HuH-7.5 (cell line): ENCODE results near the gene HEXD.
"Not testable (repeated sequence)": the region's sequence is repeated elsewhere in the genome, so short reads cannot be mapped to it uniquely, and the experiment has no call there.

ENCODE experiments used
- DNase-seq: peaks from one replicate; pipeline ENCODE4 v3.0.0; 2011; ENCODE audit warnings: low spot score

The HEXD gene

DNA sequence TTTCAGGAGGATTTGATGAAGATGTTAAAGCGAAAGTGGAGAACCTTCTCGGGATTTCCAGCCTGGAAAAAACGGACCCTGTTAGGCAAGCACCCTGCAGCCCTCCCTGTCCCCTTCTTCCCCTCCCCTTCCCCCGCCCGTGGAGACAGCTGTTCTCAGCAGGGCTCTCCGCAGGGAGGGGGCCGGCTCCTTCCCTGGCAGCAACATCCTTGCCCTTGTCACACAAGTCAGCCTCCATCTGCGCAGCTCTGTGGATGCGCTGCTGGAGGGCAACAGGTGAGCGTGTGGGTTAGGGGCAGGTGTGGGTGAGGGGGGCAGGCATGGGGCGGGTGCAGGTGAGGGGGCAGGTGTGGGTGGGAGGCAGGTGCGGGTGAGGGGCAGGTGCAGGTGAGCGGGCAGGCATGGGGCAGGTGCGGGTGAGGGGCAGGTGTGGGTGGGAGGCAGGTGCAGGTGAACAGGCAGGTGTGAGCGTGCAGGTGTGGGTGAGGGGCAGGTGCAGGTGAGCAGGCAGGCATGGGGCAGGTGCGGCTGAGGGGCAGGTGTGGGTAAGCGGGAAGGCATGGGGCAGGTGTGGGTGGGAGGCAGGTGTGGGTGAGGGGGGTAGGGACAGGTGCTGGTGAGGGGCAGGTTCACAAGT, 23.0 kb downstream of the HEXD start:
- no peak for DNase-seq

DNA sequence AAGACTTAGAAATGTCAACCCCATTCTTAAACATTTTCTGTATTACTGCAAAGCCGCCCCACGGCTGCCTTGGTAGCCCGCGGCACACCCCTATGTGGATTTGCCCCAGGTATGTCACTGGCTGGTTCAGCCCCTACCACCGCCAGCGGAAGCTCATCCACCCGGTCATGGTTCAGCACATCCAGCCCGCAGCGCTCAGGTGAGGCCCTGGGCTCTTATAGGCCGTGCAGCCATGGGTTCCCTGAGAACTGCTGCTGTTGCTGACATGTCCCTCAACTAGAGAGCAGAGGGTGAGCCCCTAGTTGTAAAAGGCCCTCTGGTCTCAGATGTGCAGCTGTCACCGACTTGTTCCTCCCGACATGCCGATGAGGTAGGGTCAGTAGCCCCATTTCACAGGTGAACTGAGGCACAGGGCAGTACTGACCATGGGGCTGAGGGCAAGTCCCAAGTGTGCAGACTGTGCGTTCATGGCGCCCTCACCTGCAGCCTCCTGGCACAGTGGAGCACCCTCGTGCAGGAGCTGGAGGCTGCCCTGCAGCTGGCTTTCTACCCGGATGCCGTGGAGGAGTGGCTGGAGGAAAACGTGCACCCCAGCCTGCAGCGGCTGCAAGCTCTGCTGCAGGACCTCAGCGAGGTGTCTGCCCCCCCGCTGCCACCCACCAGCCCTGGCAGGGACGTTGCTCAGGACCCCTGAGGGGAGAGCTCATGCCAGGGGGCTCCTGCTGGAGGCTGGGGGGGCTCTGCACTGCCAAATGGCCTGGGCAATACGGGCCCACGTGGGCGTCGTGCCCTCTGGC, 23.7 kb downstream of the HEXD start:
- DNase-seq, result no peak

DNA sequence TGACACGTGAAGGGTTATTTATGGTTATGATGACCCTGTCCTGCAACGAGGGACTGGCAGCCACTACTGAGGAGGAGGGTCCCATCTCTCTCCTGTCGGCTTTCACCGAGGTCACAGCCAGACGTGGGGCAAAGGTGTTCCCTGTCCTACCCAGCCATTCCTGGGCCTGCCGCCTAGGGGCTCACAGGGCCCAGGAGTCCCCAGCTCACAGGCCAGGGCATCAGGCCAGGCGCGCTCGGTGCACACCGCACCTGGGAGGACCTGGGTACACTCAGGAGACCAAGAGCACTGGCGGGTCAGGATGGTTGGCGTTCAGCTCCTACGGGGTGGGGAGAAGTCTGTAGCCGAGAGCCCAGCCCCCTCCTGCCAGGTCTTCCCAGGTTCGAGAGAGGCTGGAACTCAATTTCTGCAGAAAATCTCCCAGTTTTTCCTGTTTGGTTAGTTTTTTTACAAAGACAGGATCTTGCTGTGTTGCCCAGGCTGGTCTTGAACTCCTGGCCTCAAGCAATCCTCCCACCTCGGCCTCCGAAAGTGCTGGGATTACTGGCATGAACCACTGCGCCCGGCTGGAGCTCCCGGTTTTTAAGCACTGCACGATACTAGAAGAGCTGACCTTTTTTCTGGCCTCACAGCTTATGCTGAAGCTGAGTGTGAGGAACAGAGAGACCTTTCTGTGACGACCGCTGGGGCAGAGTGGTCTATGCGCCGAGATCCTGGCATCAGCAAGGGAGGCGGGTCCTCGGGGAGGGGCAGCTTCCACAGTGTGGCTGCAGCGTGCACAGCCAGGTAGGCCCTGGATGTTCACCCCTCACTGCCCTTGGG, 24.7 kb downstream of the HEXD start:
- DNase-seq, result no peak

DNA sequence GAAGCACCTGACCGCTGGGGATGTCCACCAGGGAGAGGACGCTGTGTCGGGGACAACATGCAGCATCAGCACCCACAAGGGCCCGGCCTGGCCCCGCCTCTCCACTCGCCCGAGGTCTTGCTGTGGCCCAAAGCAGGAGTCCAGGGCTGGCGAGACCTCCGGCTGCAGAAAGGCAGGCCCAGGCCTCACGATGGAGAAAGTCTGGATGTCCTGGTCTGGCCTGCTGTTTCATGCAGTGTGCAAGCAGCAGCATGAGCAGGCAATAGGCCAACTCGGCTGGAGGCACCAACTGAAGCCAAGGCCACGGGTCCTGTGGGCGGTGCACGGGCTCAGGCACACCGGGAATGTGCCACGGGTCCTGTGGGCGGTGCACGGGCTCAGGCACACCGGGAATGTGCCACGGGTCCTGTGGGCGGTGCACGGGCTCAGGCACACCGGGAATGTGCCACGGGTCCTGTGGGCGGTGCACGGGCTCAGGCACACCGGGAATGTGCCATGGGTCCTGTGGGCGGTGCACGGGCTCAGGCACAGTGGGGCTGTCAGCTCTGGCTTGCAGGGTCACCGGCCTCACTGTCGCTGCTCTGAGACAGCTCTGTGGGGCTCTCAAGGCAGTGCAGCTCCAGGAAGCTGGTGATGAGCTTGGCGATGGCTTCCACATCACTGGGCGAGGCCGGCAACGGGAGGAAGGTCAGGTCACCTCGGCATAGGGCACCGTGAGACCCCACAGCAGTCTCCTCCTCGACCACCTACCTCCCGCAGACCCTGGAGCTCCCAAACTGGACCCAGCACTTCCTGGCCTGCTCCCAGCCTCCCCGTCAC, 25.5 kb downstream of the HEXD start:
- no peak for DNase-seq

DNA sequence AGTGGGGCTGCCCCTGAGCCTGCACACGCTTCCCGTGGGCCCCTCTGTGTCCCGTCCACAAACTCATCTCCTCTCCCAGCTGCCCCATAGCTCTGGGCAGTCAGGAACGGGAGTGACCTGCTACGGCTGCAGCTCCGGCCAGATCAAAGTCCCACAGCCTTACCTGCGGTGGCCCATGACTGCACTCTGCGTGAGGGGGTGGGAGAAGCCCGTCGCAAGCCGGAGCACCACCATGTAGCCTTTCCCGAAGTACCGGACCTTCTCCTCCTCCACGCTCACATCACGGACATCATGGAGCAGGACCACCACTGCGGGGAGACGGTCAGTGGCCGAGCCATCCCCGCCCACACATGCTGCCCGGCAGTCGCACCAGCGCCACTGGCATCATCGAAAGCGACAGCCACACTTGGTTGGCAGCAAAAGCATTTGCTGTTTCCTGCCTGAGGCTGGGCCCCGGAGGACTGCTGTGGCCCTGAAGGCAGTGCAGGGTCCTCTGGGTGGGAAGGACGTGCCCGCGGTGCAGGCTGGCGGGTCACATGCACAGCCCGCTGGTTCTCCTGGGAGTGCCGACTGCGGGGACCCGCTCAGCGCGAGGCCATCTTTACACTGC, 26.2 kb downstream of the HEXD start:
- no peak for DNase-seq

DNA sequence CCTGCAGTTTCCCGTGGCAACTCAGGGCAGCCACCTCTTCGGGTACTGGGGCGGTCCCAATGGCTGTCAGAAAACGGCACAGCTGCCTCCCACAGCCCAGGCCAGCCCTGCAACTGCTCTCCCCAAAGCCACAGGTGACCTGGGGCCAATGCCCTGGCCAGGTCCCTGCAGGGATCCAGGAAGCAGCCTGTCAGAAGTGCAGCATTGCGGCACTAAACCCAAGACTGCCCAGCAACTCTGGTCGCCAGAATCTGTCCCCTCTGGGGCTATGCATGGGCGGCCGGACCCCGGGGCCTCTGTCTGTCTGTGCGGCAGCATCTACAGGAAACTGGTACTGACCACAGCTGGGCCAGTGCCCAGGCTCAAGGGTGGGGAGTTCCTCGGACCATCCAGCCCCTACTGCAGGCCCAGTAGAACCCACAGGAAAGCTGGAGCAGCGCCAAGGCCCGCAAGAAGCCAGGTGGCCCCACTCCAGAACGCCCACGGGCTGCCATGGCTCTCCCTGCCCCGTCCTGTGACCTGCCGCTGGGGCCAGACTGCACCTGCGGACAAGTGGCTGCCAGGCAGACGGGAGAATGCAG, 26.9 kb downstream of the HEXD start:
- no peak for DNase-seq

DNA sequence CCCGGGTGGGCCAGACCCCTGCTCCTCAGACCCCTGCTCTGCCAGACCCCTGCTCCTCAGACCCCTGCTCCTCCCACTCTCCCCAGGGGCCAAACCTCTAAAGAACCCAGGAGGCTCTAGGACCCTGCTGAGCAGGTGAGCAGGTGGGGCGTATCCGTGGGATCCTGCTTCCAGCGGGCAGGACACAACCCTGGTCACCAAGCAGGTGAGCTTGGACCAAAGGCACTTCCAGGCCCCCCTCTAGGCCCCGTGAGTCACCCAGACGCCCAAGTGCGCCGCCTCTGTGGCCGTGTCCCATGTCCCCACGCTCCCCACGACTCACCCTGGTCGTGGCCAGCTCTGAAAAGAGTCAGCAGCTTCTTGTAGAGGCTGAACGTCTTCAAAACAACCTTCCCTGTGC, 27.4 kb downstream of the HEXD start:
- no peak for DNase-seq

DNA sequence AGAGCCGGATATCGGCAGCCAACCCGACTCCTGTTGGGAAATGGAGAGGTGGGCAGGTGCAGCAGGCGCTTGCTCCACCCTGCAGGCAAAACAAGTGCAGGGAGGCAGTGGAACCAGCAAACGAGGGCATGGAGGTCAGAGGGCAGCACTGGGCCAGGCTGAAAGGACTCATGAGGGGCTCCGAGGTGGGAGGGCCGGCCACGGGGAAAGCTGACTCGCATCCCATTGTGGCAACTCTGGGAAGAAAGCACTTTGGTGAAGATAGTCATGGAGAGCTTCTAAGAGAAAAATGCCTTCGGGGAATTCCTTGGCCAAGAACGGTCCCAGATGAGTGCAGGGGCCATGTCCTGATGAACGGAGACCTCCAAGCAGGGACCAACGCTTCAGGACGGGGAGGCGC, 28.0 kb downstream of the HEXD start:
- DNase-seq, result no peak

DNA sequence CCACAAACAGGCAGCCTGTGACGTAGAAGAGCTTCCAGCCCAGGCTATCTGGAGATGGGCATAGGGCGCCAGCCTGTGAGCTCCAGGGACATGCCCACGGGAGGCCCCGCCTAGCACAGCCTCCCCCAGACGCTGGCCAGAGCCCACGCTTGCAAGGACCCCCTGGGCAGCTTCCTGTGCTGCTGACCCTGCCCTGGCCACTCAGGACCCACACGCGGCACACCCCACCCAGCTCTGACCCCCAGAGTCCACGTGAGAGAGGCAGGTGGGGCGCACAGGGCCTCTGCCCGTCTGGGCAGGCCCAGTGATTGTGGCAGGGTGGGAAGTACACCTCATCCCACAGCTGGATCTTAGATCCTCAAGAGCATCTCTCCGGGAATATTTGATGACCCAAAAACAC, 28.5 kb downstream of the HEXD start:
- no peak for DNase-seq

DNA sequence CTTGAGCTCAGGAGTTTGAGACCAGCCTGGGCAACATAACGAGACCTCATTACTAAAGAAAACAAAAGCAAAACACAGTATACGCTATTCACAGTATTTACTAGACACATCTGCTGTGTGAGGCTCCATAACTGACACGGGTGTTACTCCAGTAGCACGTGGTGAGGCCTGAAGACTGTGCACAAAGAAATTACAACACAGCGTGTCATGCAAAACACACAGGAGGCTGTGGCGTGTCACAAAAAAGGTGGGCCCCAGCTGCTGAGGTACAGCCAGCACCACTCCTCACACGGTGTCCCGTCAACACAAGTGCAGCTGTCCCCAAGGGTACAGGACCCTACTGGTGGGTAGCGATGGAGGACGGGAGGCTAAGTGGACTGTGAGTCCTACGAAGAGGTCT, 29.7 kb downstream of the HEXD start:
- DNase-seq, result no peak

DNA sequence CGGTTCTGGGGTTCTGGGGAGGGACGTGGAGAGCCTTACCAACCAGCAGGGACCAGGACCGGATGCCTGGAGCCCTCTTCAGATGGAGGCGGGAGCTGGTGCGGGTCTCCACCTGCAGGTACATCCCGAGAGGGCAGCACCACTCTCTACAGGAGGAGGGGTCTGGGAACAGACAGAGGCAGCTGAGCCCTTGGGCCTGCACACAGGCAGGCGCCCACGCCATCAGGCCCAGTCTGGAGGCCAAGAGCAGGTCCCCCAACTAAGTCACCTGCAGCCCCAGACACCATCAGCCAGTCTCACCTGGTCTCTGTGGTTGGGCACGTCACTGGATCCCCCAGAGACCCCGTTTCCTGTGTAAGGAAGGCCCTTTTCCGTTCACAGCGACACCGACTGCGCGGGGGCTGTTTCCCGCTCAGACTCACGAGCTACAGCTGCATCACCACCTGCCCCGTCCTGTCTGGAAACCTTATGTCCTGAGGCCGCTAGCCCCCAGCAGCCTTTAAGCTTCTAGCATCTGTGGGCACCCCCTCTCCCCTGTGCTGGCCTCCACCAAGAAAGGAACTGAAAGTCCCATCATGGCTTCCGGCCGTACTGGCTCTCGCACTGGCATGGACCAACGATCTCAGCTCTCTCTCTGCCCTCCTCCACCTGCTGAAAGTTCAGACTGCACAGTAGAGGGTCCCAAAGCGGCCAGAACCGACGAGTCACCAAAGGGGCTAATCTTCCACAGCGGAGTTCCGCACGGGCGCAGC, 31.2 kb downstream of the HEXD start:
- DNase-seq, result no peak

DNA sequence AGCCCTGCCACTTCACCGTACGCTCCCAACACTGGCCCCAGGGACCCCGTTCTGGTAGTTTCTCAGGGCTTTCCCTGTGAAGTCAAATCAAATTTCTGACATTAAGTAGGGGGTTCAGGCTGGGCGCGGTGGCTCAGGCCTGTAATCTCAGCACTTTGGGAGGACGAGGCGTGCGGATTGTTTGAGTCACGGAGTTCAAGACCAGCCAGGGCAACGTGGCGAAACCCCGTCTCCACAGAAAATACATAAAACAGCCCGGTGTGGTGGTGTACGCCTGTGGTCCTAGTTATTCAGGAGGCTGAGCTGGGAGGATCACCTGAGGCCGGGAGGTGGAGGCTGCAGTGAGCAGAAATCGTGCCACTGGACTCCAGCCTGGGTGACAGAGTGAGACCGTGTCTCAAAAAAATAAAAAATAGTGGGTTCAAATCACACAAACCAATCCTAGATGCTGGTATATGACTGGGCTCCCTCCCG, 31.8 kb downstream of the HEXD start:
- DNase-seq, result no peak

DNA sequence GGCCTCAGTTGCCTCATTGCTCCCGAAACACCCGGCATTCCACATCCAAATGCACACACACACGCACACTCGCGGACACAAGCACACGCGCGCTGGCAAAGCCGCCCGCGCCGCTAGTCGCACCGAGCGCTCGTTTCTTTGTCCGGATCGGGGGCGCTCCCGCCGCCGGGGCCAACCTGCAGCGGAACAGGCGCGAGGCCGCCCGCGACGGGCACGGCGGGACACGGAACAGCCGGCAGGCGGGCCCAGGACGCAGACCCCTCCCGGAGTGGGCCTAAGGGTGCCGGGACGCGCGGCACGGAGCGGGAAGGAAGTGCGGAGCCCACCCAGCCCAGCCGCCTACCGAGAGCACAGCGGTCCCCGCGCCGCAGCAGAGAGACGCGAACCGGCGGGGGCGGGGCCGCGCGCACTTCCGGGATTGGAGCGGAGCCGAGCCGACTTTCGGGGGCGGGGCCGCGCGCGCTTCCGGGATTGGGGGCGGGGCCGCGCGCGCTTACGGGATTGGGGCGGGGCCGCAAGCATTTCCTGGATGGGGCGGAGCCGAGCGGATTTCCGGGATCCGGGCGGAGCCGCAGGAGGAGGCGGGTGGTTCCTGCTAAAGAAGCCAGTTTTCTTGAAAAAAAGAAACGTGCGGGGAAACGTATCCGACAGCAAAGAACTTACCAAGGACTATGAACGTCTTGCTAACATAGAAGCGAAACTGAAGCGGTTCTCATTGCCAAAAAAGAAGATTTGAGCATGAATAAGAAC, 32.4 kb downstream of the HEXD start, which contains the start of gene CYBC1:
Gene CYBC1 (minus strand): TSS at position 396 of the 750 bp plus-strand sequence. CDS start 1,498 bp downstream, outside the sequence.
- DNase-seq, result peak; percentile 87

DNA sequence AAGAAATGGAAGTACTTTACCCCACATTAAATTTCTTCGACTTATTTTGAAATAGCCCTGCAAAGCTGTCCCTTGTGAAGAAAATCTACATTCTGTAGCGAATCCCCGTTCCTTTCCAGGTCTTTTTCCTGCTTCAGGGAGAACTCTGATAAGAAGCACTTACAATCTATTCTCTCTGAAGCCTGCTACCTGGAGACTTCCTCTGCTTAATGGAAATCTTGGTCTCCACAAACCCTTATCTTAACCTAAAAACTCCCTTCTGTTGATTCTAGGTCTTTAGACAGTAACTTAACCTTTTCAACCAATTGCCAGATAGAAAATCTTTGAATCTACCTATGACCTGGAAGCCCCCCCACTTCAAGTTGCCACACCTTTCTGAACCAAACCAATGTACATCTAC, 34.0 kb downstream of the HEXD start:
- DNase-seq, result no peak

DNA sequence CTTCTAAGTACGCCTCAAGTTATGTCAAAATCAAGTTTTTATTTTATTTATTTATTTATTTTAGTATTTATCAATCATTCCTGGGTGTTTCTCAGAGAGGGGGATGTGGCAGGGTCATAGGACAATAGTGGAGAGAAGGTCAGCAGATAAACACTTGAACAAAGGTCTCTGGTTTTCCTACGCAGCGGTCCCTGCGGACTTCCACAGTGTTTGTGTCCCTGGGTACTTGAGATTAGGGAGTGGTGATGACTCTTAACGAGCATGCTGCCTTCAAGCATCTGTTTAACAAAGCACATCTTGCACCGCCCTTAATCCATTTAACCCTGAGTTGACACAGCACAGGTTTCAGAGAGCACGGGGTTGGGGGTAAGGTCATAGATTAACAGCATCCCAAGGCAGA, 35.0 kb downstream of the HEXD start:
- not testable (repeated sequence) for DNase-seq

DNA sequence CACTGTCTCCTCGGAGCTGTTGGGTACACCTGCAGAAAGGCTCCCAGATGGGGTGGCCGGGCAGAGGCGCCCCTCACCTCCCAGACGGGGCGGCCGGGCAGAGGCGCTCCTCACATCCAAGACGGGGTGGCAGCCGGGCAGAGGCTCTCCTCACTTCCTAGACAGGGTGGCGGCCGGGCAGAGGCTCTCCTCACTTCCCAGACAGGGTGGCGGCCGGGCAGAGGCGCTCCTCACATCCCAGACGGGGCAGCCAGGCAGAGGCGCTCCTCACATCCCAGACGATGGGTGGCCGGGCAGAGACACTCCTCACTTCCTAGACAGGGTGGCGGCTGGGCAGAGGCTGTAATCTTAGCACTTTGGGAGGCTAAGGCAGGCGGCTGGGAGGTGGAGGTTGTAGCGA, 35.6 kb downstream of the HEXD start:
- not testable (repeated sequence) for DNase-seq

DNA sequence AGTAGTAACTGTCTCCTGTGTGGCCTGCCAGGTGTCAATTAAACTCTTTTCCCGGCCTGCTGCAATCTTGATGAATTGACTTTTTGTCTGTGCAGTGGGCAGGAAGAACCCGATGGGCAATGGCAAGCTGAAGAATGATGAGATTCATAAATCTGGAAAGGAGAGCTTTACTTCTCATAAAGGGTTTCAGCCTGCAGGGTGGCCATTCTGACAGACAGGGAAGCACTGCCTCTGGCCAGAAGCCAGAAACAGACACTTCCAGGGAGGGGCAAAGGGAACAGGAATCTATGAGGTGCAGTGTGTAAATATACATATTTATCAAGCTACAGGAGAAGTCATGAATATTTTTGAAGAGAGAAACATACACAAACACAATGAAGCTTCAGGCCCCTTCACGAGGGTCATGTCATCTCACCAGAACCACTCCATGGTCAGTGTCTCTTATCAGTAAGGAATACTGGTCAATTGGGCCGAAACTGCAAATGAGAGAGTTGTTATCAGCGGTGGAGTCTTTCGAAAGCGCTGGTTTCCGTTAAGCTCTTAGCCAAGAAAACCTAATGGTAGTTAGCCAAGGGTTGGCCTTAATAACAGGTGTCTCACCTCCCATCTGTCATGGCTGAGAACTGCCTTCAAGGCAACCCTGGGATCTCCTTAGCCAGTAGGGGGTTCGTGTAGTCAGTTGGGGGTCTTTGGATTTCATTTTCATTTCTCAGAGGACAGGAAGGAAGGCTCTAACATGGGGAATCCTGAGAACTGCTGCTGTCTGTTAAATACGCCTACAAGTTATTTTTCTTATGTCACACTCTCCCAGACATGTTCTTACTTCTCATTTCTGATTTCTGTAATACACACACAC, 39.2 kb downstream of the HEXD start:
- no peak for DNase-seq

DNA sequence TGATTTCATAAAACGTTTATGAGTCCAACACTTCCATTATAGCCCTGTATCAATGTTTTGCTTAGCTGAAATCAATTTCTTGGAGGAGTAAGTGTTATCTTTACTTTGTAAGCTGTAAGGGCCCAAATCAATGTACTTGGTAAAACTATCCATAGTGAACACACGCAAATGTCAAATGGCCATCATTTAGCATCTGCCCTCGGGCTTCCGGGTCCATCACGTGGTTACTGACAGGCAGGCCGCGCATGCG, 39.7 kb downstream of the HEXD start:
- peak; percentile 90 for DNase-seq
